OCI-LY1 (cell line): ENCODE results near the gene NIPSNAP2.

Source experiments
- H2AFZ ChIP-seq: fragments of 200-600 bp; sonication (generic), shearing (Covaris generic); 2 replicates; pipeline ENCODE4 v1.6.0; 2014; ENCODE audit warnings: antibody characterized with exemption, mild to moderate bottlenecking, low read length
- H3F3A ChIP-seq: fragments of 200-600 bp; sonication (generic), shearing (Covaris generic); 2 replicates; pipeline ENCODE4 v1.6.0; 2014; ENCODE audit warnings: mild to moderate bottlenecking, antibody characterized with exemption, low read length, moderate library complexity; ENCODE audit not compliant: insufficient read depth
- H3K27ac ChIP-seq: fragments of 200-600 bp; sonication (generic); 2 replicates; pipeline ENCODE4 v1.5.1; 2014; ENCODE audit warnings: low read length, mixed run types, mild to moderate bottlenecking, low read depth; ENCODE audit not compliant: poor library complexity, severe bottlenecking
- H3K27me3 ChIP-seq: fragments of 200-600 bp; sonication (generic); 2 replicates; pipeline ENCODE4 v1.6.0; 2014; ENCODE audit warnings: antibody characterized with exemption, mild to moderate bottlenecking, low read length, moderate library complexity; ENCODE audit not compliant: insufficient read depth
- H3K36me3 ChIP-seq: fragments of 200-600 bp; sonication (generic); 2 replicates; pipeline ENCODE4 v1.6.1; 2014; ENCODE audit warnings: mild to moderate bottlenecking, antibody characterized with exemption, low read length, moderate library complexity, mixed read lengths; ENCODE audit not compliant: insufficient read depth
- H3K4me1 ChIP-seq: fragments of 200-600 bp; sonication (generic); 2 replicates; pipeline ENCODE4 v1.5.1; 2014; ENCODE audit warnings: mild to moderate bottlenecking, low read length, moderate library complexity; ENCODE audit not compliant: insufficient read depth, severe bottlenecking
- H3K4me2 ChIP-seq: fragments of 200-600 bp; sonication (generic), shearing (Covaris generic); 2 replicates; pipeline ENCODE4 v1.6.1; 2014; ENCODE audit warnings: low read length
- H3K4me3 ChIP-seq: fragments of 200-600 bp; sonication (generic); 2 replicates; pipeline ENCODE4 v1.5.1; 2014; ENCODE audit warnings: low read length, low read depth, mild to moderate bottlenecking, mixed read lengths; ENCODE audit not compliant: poor library complexity, severe bottlenecking
- H3K79me2 ChIP-seq: fragments of 200-600 bp; shearing (Covaris generic); 2 replicates; pipeline ENCODE4 v1.6.1; 2016; ENCODE audit warnings: mixed run types, low read length, mixed read lengths; ENCODE audit not compliant: insufficient read depth
- H3K9ac ChIP-seq: fragments of 200-600 bp; sonication (generic), shearing (Covaris generic); 2 replicates; pipeline ENCODE4 v1.6.1; 2014; ENCODE audit warnings: mild to moderate bottlenecking, low read length, mixed read lengths
- H3K9me2 ChIP-seq: fragments of 200-600 bp; sonication (generic), shearing (Covaris generic); 2 replicates; pipeline ENCODE4 v1.6.1; 2014; ENCODE audit warnings: low read depth, mild to moderate bottlenecking, low read length, mixed read lengths
- H3K9me3 ChIP-seq: fragments of 200-600 bp; shearing (Covaris generic); 2 replicates; pipeline ENCODE4 v1.6.1; 2014; ENCODE audit warnings: low read length, mixed read lengths
- H4K20me1 ChIP-seq: fragments of 200-600 bp; sonication (generic), shearing (Covaris generic); 2 replicates; pipeline ENCODE4 v1.6.0; 2016; ENCODE audit warnings: mild to moderate bottlenecking, low read length; ENCODE audit not compliant: insufficient read depth
- CTCF ChIP-seq: fragments of 200-600 bp; sonication (generic), shearing (Covaris generic); IDR thresholded peaks from 2 replicates; pipeline ENCODE4 v1.5.1; 2017; ENCODE audit warnings: mild to moderate bottlenecking, antibody characterized with exemption, low read length, moderate library complexity, mixed read lengths
- EZH2 ChIP-seq: fragments of 200-600 bp; sonication (generic), shearing (Covaris generic); IDR thresholded peaks from 2 replicates; pipeline ENCODE4 v1.8.0; 2017; ENCODE audit warnings: borderline replicate concordance, mixed run types, mild to moderate bottlenecking, antibody characterized with exemption, low read length, moderate library complexity, mixed read lengths

NIPSNAP2 gene

GRCh38 chr7:55973747-55974250 lies 9.4 kb downstream of the NIPSNAP2 start:
- no peak overlapping the region for H3K4me2 ChIP-seq
- no peaks in the 10 kb centered on the region for H3K9me3 ChIP-seq
- H3K79me2 ChIP-seq, result peaks cover 5% of the 10 kb centered on the region; the same call in 1 of the 2 replicates
- H3K27me3 ChIP-seq, result no peaks in the 10 kb centered on the region
- no peaks in the 10 kb centered on the region for H3F3A ChIP-seq
- H3K9me2 ChIP-seq, result no peaks in the 10 kb centered on the region
- H3K4me1 ChIP-seq, result no peaks in the 10 kb centered on the region
- H3K4me3 ChIP-seq, result no peak overlapping the region
- peaks cover 13% of the 10 kb centered on the region; the same call in 1 of the 2 replicates for H3K36me3 ChIP-seq
- H4K20me1 ChIP-seq, result no peaks in the 10 kb centered on the region
- TF ChIP-seq EZH2, result no peak
- H3K9ac ChIP-seq, result no peak overlapping the region
- H3K27ac ChIP-seq, result no peak overlapping the region
- H2AFZ ChIP-seq, result no peak overlapping the region

GRCh38 chr7:55975988-55976633 lies 11.7 kb downstream of the NIPSNAP2 start:
- H3K4me3 ChIP-seq, result no peak overlapping the region
- H3K4me2 ChIP-seq, result no peak overlapping the region
- no peaks in the 10 kb centered on the region for H4K20me1 ChIP-seq
- no peaks in the 10 kb centered on the region for H3K4me1 ChIP-seq
- no peaks in the 10 kb centered on the region for H3K9me3 ChIP-seq
- no peak overlapping the region for H3K27ac ChIP-seq
- H3K9ac ChIP-seq, result no peak overlapping the region
- H2AFZ ChIP-seq, result no peak overlapping the region
- no peak for TF ChIP-seq CTCF
- H3K36me3 ChIP-seq, result peaks cover 36% of the 10 kb centered on the region
- no peaks in the 10 kb centered on the region for H3K9me2 ChIP-seq
- no peaks in the 10 kb centered on the region for H3K27me3 ChIP-seq
- no peaks in the 10 kb centered on the region for H3F3A ChIP-seq
- peaks cover 5% of the 10 kb centered on the region; the same call in 1 of the 2 replicates for H3K79me2 ChIP-seq

- Histone ChIP-seq H3K9ac (no peak overlapping the region), H3K4me3 (no peak overlapping the region), H3K4me1 (no peaks in the 10 kb centered on the region), H3K27me3 (no peaks in the 10 kb centered on the region), H3K4me2 (no peak overlapping the region), H3K36me3 (peaks cover 50% of the 10 kb centered on the region), H3K27ac (no peak overlapping the region), H3K79me2 (no peaks in the 10 kb centered on the region), H3F3A (no peaks in the 10 kb centered on the region), H2AFZ (no peak overlapping the region), H3K9me3 (no peaks in the 10 kb centered on the region), H3K9me2 (no peaks in the 10 kb centered on the region), H4K20me1 (no peaks in the 10 kb centered on the region)
- TF ChIP-seq EZH2, result no peak
- no peak for TF ChIP-seq CTCF
Observed at GRCh38 chr7:55977831-55978230, 13.4 kb downstream of the NIPSNAP2 start.

GRCh38 chr7:55980266-55980665 lies 15.9 kb downstream of the NIPSNAP2 start:
- Histone ChIP-seq H3K36me3 (peaks cover 65% of the 10 kb centered on the region), H3K9ac (no peak overlapping the region), H3K27me3 (no peaks in the 10 kb centered on the region), H3K4me1 (no peaks in the 10 kb centered on the region), H3K27ac (no peak overlapping the region), H2AFZ (no peak overlapping the region), H3K9me2 (no peaks in the 10 kb centered on the region), H3K9me3 (no peaks in the 10 kb centered on the region), H3K79me2 (no peaks in the 10 kb centered on the region), H3F3A (no peaks in the 10 kb centered on the region), H3K4me2 (no peak overlapping the region), H3K4me3 (no peak overlapping the region), H4K20me1 (no peaks in the 10 kb centered on the region)
- TF ChIP-seq EZH2 (no peak), CTCF (no peak)
